Upper lobe of right lung (tissue), 1 donor: ENCODE data around the gene MMS22L. TPM values are rescaled to one million over a fixed set of nuclear protein-coding genes. Genes with fewer than 3 reads are reported as not detected.

Source experiments
- ATAC-seq: fragments of 200-7000 bp; cut with Tn5 transposase; one replicate; pipeline ENCODE4 v1.9.1; 2020; ENCODE audit warnings: mild to moderate bottlenecking, moderate library complexity
- DNase-seq: peaks from one replicate; pipeline ENCODE4 v3.0.0-alpha.2; 2020
- H3K27ac ChIP-seq: fragments of 200-600 bp; one replicate; pipeline ENCODE4 v1.8.0; 2022
- H3K27me3 ChIP-seq: fragments of 200-600 bp; one replicate; pipeline ENCODE4 v1.8.0; 2022; ENCODE audit warnings: mild to moderate bottlenecking
- H3K36me3 ChIP-seq: fragments of 200-600 bp; one replicate; pipeline ENCODE4 v1.8.0; 2022
- H3K4me1 ChIP-seq: fragments of 200-600 bp; one replicate; pipeline ENCODE4 v1.8.0; 2022
- H3K4me3 ChIP-seq: fragments of 200-600 bp; one replicate; pipeline ENCODE4 v1.8.0; 2022; ENCODE audit warnings: mild to moderate bottlenecking
- H3K9me3 ChIP-seq: fragments of 200-600 bp; one replicate; pipeline ENCODE4 v1.8.0; 2022
- intact Hi-C: fragments of 100-400 bp; cut with DNase I; formaldehyde crosslinking; loops from one replicate; pipeline ENCODE4 v1.11.0; 2022
- total RNA-seq: library from RNA; stranded (reverse); fragmentation: NEBNext Ultra II Directional; extraction: Animal tissue kit (Norgen Biotek cat#: 25700); gene quantifications from one replicate; pipeline ENCODE4 v1.2.1, GENCODE V29; 2021
- TF ChIP-seq, protein P1 (sequence below): fragments of 200-600 bp; IDR thresholded peaks from one replicate; pipeline ENCODE4 v1.8.0; 2022; ENCODE audit warnings: antibody characterized with exemption
- donor health status: DM: no; HTN: yes; CAD: no; lungs with severe emphysema.

Gene MMS22L
- total RNA-seq, 1 donor from 2014 or later: 6.8 TPM

DNA sequence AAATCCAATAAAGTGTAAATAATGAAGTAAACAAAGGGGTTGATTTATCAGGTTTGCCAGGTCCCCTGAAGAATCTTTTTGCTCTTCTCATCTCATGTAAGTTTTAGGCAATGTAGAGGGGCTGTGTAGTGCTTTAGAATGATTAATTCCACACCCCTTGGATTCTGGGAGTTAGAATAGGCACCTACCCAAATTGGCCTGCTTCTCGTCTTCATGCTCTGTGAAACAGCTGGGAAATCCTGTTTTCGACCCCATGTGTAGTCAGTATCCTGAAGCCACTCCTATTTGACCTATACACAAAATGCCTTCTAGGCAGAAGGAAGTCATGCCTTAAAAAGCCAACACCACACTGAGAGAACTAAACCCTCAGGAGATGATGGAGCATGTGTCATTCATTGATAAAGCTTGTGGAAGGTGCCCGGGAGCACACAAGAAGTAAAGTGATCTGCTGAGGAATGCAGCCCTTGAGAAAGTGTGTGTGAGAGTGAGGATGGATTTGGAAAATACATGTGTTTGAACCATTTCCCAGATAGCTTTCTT lies 187.6 kb downstream of the MMS22L start:
- ATAC-seq: no peak
- no peaks in the 10 kb centered on the region for H3K9me3 ChIP-seq

DNA sequence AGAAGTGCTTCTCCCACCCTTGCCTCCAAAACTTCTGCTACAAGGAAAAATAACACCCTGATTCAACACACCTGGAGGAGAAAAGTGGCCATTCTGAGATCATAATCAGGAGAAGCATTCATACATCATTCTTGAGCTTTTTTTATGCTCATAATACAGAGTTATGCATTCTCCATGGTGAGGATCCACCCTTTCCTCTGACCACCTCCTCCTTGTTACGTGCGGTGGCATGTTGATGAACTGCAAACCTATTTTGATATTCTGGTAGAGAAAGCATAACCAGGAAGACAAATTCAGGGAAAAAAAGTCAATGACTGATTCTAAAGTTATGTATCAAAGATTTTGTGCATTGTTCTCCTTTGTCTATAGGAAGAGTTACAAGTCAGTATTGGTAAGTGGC lies 188.6 kb downstream of the MMS22L start:
- Histone ChIP-seq H3K36me3 (no peaks in the 10 kb centered on the region), H3K4me3 (no peak overlapping the region), H3K27ac (no peak overlapping the region), H3K9me3 (no peaks in the 10 kb centered on the region), H3K27me3 (no peaks in the 10 kb centered on the region), H3K4me1 (no peaks in the 10 kb centered on the region)
- ATAC-seq (no peak), DNase-seq (no peak)
- intact Hi-C loops: no loop called here
- TF ChIP-seq, protein P1, sequence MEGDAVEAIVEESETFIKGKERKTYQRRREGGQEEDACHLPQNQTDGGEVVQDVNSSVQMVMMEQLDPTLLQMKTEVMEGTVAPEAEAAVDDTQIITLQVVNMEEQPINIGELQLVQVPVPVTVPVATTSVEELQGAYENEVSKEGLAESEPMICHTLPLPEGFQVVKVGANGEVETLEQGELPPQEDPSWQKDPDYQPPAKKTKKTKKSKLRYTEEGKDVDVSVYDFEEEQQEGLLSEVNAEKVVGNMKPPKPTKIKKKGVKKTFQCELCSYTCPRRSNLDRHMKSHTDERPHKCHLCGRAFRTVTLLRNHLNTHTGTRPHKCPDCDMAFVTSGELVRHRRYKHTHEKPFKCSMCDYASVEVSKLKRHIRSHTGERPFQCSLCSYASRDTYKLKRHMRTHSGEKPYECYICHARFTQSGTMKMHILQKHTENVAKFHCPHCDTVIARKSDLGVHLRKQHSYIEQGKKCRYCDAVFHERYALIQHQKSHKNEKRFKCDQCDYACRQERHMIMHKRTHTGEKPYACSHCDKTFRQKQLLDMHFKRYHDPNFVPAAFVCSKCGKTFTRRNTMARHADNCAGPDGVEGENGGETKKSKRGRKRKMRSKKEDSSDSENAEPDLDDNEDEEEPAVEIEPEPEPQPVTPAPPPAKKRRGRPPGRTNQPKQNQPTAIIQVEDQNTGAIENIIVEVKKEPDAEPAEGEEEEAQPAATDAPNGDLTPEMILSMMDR: no peak

More for the DNA sequence above, 187.6 kb downstream of the MMS22L start:
- no peak for DNase-seq
- Histone ChIP-seq H3K27me3 (no peaks in the 10 kb centered on the region), H3K4me1 (no peaks in the 10 kb centered on the region), H3K4me3 (no peak overlapping the region), H3K36me3 (no peaks in the 10 kb centered on the region), H3K27ac (no peak overlapping the region)
- TF ChIP-seq, protein P1: no peak
- intact Hi-C loops: no loop called here

- no peaks in the 10 kb centered on the region for H3K27me3 ChIP-seq
- TF ChIP-seq, protein P1: no peak
- H3K9me3 ChIP-seq: no peaks in the 10 kb centered on the region
- no peak for DNase-seq
- no peaks in the 10 kb centered on the region for H3K4me1 ChIP-seq
- H3K36me3 ChIP-seq: no peaks in the 10 kb centered on the region
- intact Hi-C loops: no loop called here
- ATAC-seq: no peak
- no peak overlapping the region for H3K27ac ChIP-seq
- no peak overlapping the region for H3K4me3 ChIP-seq
Observed at GRCh38 chr6:97092673-97093305, 190.2 kb downstream of the MMS22L start.
